GM12892 (cell line): ENCODE results near the gene STK39.

ENCODE experiments used
- POLR2A ChIP-seq: IDR thresholded peaks from 2 replicates; pipeline ENCODE4 v1.6.1; 2011; ENCODE audit warnings: low read depth, low read length, control low read depth
- POLR2AphosphoS5 ChIP-seq: IDR thresholded peaks from 2 replicates; pipeline ENCODE4 v1.6.1; 2011; ENCODE audit warnings: low read depth, low read length, control low read depth
- TAF1 ChIP-seq: IDR thresholded peaks from 2 replicates; pipeline ENCODE4 v1.6.1; 2011; ENCODE audit warnings: low read depth, mild to moderate bottlenecking, control low read depth, low read length, borderline replicate concordance

GRCh38 chr2:168278424-168278888 lies 31.1 kb upstream of the STK39 start:
- TF ChIP-seq POLR2AphosphoS5 = no peak
- TF ChIP-seq TAF1 = no peak
- no peak for TF ChIP-seq POLR2A
